ENCODE measurements around the gene MAEL. TPM values are rescaled to one million over a fixed set of nuclear protein-coding genes. Genes with fewer than 3 reads are reported as not detected.
A peak's percentile ranks its signal among the peaks of the same experiment; 100 is the strongest.

MAEL gene
- total RNA-seq, 1 donor from 2014 or later, result 1.1 TPM

- no peak for DNase-seq (ENCODE audit: low spot score)
These were observed 66.0 kb downstream of the MAEL start for GRCh38 chr1:167054946-167055630.

GRCh38 chr1:167056529-167057231 lies 67.6 kb downstream of the MAEL start:
- no peak for DNase-seq (ENCODE audit: low spot score)

DNA sequence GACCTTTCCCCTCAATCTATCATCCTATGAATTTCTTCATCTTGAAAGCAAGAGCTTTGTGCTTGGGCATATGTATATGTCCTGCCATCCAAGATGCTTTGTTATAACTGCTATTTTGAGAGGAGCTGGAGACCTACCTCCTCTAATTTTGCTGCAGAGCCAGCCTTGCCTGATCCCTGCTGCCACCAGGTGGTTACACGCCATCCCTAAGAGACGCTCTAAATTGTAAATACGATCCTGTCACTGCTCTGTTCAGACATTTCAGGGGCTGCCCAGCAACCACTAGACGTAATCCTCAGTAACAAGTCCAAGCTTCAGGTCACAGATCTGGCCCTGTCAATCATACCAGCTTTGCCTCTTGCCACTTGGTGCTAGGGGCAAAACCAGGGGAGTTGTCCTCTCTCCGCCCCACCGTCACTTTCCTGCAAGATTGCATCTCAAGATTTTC lies 68.2 kb downstream of the MAEL start:
- DNase-seq (ENCODE audit: low spot score), result no peak

- peak; percentile 75 for DNase-seq (ENCODE audit: low spot score)
These were observed 70.1 kb downstream of the MAEL start for GRCh38 chr1:167059045-167059808.

GRCh38 chr1:167059809-167060107 lies 70.7 kb downstream of the MAEL start:
- no peak for DNase-seq (ENCODE audit: low spot score)

DNA sequence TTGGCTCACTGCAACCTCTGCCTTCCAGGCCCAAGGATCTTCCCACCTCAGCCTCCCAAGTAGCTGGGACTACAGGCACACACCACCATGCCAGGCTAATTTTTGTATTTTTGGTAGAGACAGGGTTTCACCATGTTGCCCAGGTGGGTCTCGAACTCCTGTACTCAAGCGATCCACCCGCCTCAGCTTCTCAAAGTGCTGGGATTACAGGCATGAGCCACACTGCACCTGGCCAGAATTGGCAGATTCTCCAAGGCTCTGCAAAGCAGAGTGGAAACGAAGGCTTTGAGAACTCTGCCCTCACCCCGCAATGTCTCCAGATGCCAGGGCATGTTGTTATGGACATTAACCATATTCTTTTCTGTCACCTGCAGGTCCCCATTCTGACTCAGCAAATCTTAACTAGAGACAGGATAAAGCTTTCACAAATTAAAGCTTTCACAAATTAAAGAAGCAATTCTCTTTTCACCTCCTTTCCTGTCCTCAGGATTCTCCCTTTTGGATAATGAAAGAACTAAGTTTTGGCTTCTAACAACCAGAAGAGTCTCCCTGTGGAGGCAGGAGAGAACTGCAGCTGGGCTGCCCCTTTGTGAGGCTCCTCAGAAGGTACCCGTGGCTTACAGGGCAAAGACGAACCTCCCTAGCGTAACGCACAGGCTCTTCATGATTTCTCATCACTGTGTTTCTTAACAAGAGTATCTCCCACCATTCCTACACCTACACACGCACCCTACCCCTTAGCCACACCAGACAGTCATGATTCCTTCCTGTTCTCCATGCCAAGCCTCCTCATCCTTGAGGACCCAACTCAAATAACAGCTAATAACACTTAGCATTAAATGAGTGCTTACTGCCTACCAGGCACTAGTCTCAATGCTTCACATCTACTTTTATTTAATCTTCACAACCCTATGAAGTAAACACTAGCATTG lies 71.3 kb downstream of the MAEL start:
- no peak for DNase-seq (ENCODE audit: low spot score)

GRCh38 chr1:167061073-167061464 lies 72.0 kb downstream of the MAEL start:
- DNase-seq (ENCODE audit: low spot score), result no peak

DNA sequence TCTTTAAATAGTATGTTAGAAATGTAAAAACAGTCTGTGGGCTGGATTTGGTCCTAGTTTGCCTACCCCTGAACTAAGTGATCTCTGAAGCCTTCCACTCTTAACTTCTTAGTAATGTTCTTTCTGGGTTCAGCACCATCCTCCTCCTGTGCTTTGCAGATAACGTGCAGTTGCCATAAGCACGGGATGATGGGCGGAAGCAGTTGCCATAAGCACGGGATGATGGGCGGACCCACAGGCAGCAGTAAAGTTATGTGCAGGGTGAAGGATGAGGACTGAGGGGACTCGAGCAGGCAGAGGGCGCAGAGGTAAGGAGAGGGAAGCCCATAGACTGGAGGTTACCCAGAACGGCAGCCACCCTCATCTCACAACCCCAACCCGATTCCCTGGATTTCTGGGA lies 75.5 kb downstream of the MAEL start:
- DNase-seq (ENCODE audit: low spot score), result no peak

DNA sequence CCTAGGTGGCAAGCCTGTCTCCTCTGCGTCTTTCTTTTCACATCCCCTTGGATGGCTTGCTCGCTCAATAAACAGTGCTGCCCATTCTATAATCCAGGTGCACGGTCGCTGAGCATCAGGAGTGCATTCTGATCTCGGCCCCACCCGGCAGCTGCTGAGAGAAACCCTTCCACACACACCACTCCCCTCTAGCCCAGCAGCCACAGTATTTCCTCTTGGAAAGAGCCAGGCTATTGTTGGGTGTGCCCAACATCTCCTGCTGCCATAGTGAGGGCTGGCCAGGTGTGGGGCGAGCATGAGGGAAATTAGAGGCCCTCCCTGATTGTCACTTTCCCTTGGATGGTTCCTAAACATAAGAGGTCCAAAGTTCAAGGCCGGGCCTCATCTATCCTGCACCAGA lies 76.4 kb downstream of the MAEL start:
- DNase-seq (ENCODE audit: low spot score), result no peak

- peak; percentile 79 for DNase-seq (ENCODE audit: low spot score)
These were observed 77.4 kb downstream of the MAEL start for GRCh38 chr1:167066333-167067122.

GRCh38 chr1:167067904-167068303 lies 78.8 kb downstream of the MAEL start:
- no peak for DNase-seq (ENCODE audit: low spot score)

DNA sequence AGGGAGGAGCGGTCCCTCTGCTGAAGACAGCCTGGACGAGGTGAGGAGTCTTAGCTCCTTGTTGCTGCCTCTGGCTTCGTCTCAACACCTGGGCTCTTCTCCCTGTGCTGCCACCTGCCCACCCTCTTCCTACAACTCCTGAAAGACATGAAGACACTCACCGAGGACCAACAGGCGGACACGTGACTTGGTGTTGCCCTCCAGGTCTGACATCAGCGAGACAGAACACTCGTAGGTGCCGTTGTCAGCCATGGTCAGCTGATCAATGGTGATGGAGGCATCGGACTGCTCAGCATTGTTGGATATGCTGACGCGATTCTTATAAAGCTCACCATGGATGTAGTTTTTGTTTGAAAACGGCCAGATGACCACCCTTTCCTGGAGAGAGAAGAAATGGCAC lies 79.7 kb downstream of the MAEL start:
- DNase-seq (ENCODE audit: low spot score), result no peak

DNA sequence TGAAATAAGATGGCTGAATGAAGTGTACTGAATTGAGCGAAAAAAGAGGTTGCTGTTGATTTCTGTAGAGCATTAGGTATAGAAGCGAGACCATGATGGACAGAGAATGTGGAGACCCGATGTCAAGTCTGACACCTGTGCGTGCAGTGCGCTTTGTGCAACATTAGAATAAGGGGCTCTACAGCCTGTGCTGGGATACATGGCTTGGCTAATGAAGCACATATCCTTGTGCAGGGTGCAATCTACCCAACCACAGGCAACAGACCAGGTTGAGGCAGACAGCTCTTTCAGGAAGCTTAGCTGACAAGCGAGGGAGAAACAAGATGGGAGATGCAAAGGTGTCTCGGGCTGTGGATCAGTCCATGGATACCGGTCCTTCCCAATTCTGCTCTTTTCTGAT lies 82.2 kb downstream of the MAEL start:
- DNase-seq (ENCODE audit: low spot score), result no peak

Other genes with a start within 250 kb of the MAEL start
- gene POGK, start 149.8 kb upstream of the MAEL start, total RNA-seq, result 70.0 TPM
- 11.1 TPM for gene TADA1, start 113.0 kb upstream of the MAEL start, total RNA-seq
- 14.2 TPM for gene ILDR2, start 13.7 kb upstream of the MAEL start, total RNA-seq
- 0.16 TPM for gene GPA33, start 101.1 kb downstream of the MAEL start, total RNA-seq
- not detected for gene STYXL2, start 104.8 kb downstream of the MAEL start, total RNA-seq
- 31.5 TPM for gene POU2F1, start 231.6 kb downstream of the MAEL start, total RNA-seq

Measured in ureter (tissue), 1 donor.